ENCODE data around the gene ATP2B3. TPM values are rescaled to one million over a fixed set of nuclear protein-coding genes. Genes with fewer than 3 reads are reported as not detected.
A peak's percentile ranks its signal among the peaks of the same experiment; 100 is the strongest.

Gene ATP2B3
- total RNA-seq, 1 donor from 2014 or later: not detected

- Mint-ChIP-seq H3K27ac (peak overlapping the region; percentile 86), H3K27me3 (no peaks in the 10 kb centered on the region), H3K4me3 (peak overlapping the region; percentile 64), H3K4me1 (peaks cover 45% of the 10 kb centered on the region), H3K36me3 (ENCODE audit: low read depth) (peaks cover 38% of the 10 kb centered on the region), H3K9me3 (no peaks in the 10 kb centered on the region)
- intact Hi-C loops (cut with micrococcal nuclease): loop anchor here (1.0 to 10.0 kb wide), 5 partner anchors 13 to 654 kb away; partner anchors contain the start of genes ARHGAP4, DUSP9 and HAUS7
- ATAC-seq (ENCODE audit: low read depth) (peak; percentile 23), DNase-seq (no peak)
- POLR2A ChIA-PET: interaction anchor here (1.3 kb wide), 1 partner anchor 11 kb away, joined by 3 read pairs; no protein-coding TSS in a partner anchor
- CTCF ChIA-PET: no interaction called here
- TF ChIP-seq CTCF (IDR thresholded peaks at IDR 0.05): no peak
Measured at GRCh38 chrX:153595859-153596857, 78.7 kb downstream of the ATP2B3 start.

- ATAC-seq (ENCODE audit: low read depth) (peak; percentile 13), DNase-seq (no peak)
- Mint-ChIP-seq H3K4me1 (peaks cover 36% of the 10 kb centered on the region), H3K27me3 (no peaks in the 10 kb centered on the region), H3K36me3 (ENCODE audit: low read depth) (peaks cover 29% of the 10 kb centered on the region), H3K9me3 (no peaks in the 10 kb centered on the region), H3K27ac (peak overlapping the region; percentile 86), H3K4me3 (peak overlapping the region; percentile 88)
- TF ChIP-seq CTCF (IDR thresholded peaks at IDR 0.05): no peak
- intact Hi-C loops (cut with micrococcal nuclease): loop anchor here (1.0 to 10.0 kb wide), 5 partner anchors 14 to 655 kb away; partner anchors contain the start of genes ARHGAP4, DUSP9 and HAUS7
- CTCF ChIA-PET: interaction anchor here (1.3 to 1.8 kb wide), 2 partner anchors 14 to 23 kb away, joined by 3 to 4 read pairs; no protein-coding TSS in a partner anchor
- POLR2A ChIA-PET: interaction anchor here (1.3 kb wide), 1 partner anchor 15 kb away, joined by 9 read pairs; no protein-coding TSS in a partner anchor
Measured at GRCh38 chrX:153596981-153597750, 79.7 kb downstream of the ATP2B3 start.

- POLR2A ChIA-PET: interaction anchor here (0.6 to 2.4 kb wide), 5 partner anchors 11 to 501 kb away, joined by 3 to 12 read pairs (median 3); no protein-coding TSS in a partner anchor
- peaks cover 16% of the 10 kb centered on the region for H3K36me3 Mint-ChIP-seq (ENCODE audit: low read depth)
- no peaks in the 10 kb centered on the region for H3K9me3 Mint-ChIP-seq
- CTCF ChIA-PET: interaction anchor here (1.3 to 1.8 kb wide), 2 partner anchors 16 to 25 kb away, joined by 3 to 4 read pairs; no protein-coding TSS in a partner anchor
- peak within 1 kb of the TSS; percentile 88 for H3K4me3 Mint-ChIP-seq
- TF ChIP-seq CTCF (IDR thresholded peaks at IDR 0.05): no peak
- H3K4me1 Mint-ChIP-seq: peaks cover 36% of the 10 kb centered on the region
- intact Hi-C loops (cut with micrococcal nuclease): loop anchor here (1.0 to 10.0 kb wide), 6 partner anchors 12 to 656 kb away; partner anchors contain the start of genes ABCD1, ARHGAP4, BCAP31 and DUSP9
- H3K27me3 Mint-ChIP-seq: no peaks in the 10 kb centered on the region
- ATAC-seq (ENCODE audit: low read depth) (peak; percentile 18), DNase-seq (peak; percentile 44)
- H3K27ac Mint-ChIP-seq: peak within 1 kb of the TSS; percentile 86
Measured at GRCh38 chrX:153598541-153599191, 81.2 kb downstream of the ATP2B3 start, which contains the start of gene CCNQ. Gene CCNQ (minus strand): TSS chrX:153599139. CDS start chrX:153599073, 66 bp downstream.

GRCh38 chrX:153599192-153600031 lies 82.0 kb downstream of the ATP2B3 start:
- TF ChIP-seq CTCF (IDR thresholded peaks at IDR 0.05): no peak
- no peaks in the 10 kb centered on the region for H3K9me3 Mint-ChIP-seq
- H3K36me3 Mint-ChIP-seq (ENCODE audit: low read depth): peaks cover 11% of the 10 kb centered on the region
- H3K27ac Mint-ChIP-seq: no peak overlapping the region
- H3K27me3 Mint-ChIP-seq: no peaks in the 10 kb centered on the region
- ChIA-PET POLR2A (interaction anchor here (0.5 to 2.4 kb wide), 3 partner anchors 10 to 327 kb away, joined by 3 to 12 read pairs (median 3); no protein-coding TSS in a partner anchor), CTCF (interaction anchor here (1.6 to 1.8 kb wide), 2 partner anchors 10 to 25 kb away, joined by 4 to 9 read pairs; no protein-coding TSS in a partner anchor)
- peak overlapping the region; percentile 77 for H3K4me3 Mint-ChIP-seq
- peak; percentile 82 for DNase-seq
- intact Hi-C loops (cut with micrococcal nuclease): loop anchor here (1.0 to 10.0 kb wide), 6 partner anchors 11 to 657 kb away; partner anchors contain the start of genes ABCD1, ARHGAP4, BCAP31 and DUSP9
- ATAC-seq (ENCODE audit: low read depth): peak; percentile 84
- H3K4me1 Mint-ChIP-seq: peaks cover 36% of the 10 kb centered on the region

Measured in activated B cell treated with CpG ODN at 0.5 μM for 24 hours (primary cell).